GM18526 (cell line): ENCODE data around the gene ZW10.

Source experiments
- POLR2A ChIP-seq: IDR thresholded peaks from 3 replicates; pipeline ENCODE4 v1.6.1; 2011; ENCODE audit not compliant: insufficient read length; ENCODE audit errors: extremely low read depth

ZW10 gene

DNA sequence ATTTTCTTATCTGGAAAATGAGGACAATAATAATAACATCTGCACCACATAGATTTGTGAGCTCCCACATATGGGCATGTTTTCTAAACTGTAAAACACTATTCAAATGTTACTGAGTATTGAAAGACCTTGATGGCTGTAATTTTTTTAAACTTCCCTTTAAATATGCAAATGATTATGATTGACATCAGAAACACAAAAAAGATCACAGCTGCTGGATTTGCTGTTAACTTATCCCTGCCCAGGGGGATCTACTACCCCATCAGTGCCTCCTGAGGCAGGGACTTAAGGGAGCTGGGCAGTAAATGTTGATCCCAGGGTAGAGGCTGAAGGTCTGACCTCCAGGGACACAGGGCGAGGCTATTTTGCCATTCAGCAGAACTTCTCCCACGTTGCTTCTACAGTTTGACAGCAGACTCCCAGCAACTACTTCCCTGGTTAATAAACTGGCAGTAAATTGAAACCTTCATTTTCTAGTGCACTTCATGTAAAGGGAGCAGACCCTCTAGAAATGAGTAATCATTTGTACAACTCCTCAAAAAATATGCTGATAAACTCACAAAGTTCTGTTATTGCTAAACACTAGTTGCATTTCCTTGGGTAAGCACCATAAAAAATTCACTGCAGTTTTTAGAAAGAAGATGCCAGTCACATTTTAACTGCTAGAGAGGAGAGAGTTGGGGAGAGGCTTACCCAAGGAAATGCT, 87.7 kb downstream of the ZW10 start:
- no peak for TF ChIP-seq POLR2A

DNA sequence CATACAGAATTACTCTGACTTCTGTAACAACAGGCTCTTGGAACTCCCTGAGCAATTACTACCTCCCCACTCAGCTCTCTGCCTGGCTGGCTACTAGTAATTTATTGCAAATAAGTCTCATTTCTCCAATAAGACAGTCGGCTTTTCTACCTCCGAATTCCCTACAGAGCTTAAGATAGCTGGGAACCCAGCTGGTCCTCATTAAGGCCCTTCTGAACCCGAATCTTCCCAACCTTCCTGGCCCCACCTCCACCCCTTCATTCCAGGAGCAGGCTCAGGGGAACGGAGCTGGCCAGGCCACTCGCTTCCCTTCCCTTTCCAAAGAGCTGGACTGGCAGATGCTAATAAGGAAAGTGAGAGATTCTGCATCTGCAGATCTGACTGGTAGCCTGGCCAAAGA, 89.0 kb downstream of the ZW10 start:
- TF ChIP-seq POLR2A: no peak

DNA sequence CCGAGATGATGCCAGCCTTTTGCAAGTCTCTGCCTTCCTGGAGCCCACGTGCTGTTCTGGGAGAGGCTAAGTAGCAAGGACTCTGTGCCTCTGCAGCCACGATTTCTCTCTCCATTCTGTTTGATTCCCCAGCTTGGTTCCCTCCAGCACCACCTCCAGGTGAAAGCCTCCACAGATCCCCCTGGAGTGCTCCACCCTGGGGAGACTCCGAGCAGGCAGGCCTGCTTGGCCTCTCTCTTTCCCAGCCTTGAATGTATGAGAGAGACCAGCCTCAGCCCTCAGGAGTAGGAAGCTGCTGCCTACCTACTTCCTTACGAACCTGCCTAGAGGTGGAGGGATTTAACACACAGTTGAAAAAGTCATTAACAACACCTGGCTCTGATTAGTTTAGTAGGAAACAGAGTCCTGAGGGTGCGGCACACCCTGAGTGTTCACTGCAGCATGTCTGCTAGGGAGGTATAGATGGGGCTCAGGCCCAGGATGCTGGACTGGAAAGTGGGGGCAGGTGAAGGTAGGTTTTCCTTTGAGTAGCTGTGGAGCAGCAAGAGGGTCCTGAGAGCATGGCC, 89.9 kb downstream of the ZW10 start:
- no peak for TF ChIP-seq POLR2A
